GM12892 (cell line): ENCODE results near the gene GDAP2.

Source experiments
- POLR2A ChIP-seq: IDR thresholded peaks from 2 replicates; pipeline ENCODE4 v1.6.1; 2011; ENCODE audit warnings: low read depth, low read length, control low read depth
- POLR2AphosphoS5 ChIP-seq: IDR thresholded peaks from 2 replicates; pipeline ENCODE4 v1.6.1; 2011; ENCODE audit warnings: low read depth, low read length, control low read depth
- TAF1 ChIP-seq: IDR thresholded peaks from 2 replicates; pipeline ENCODE4 v1.6.1; 2011; ENCODE audit warnings: low read depth, mild to moderate bottlenecking, control low read depth, low read length, borderline replicate concordance

DNA sequence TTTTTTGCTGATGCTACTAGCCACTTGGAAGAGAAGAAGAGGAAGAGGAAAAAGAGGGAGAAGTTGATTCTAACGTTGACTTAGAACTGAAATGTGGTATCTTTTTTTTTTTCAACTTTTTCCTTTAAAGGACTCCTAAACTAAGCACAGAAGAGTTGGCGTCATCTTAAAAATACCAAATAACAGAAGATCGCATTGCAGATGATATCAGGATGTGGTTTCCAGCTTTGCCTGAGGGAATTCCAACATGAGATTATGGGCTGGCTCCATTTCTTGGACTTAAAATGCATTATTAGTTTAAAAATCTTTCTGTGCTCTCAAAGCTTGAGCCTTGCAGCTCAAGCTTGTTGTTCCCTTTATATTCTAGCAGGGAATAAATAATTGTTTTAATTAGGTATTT, 29.9 kb upstream of the GDAP2 start:
- TF ChIP-seq POLR2AphosphoS5 (no peak), POLR2A (no peak), TAF1 (no peak)
